Prostate gland (tissue), 2 donors: ENCODE data around the gene PSMD14.

Source experiments
- CTCF ChIP-seq, 4 experiments: fragments of 200-600 bp in 2 of 4; fragments of 450-650 bp in 2 of 4; sonication (generic) in 2 of 4; IDR thresholded peaks; 1 replicate in 3 of 4; 2 replicates in 1 of 4; pipeline ENCODE4 v1.5.1; 2016 to 2019; ENCODE audit warnings: antibody characterized with exemption in 4 of 4, mild to moderate bottlenecking in 2 of 4, moderate library complexity in 2 of 4
- POLR2A ChIP-seq: fragments of 450-650 bp; IDR thresholded peaks from one replicate; pipeline ENCODE4 v1.6.1; 2016; ENCODE audit warnings: antibody characterized with exemption, mild to moderate bottlenecking

- TF ChIP-seq POLR2A (no peak), CTCF (IDR thresholded peaks at IDR 0.05) (no peak)
These were observed 1.3 kb upstream of the PSMD14 start for GRCh38 chr2:161306919-161307318.
